NCI-H1417 treated with DMSO at 0.1 percent for 48 hours (cell line): Measurements from ENCODE around the gene SUGP2.

Experiments
- DNase-seq: peaks from one replicate; lab custom pipeline; 2025; lab: John Stamatoyannopoulos, UW

SUGP2 gene

DNA sequence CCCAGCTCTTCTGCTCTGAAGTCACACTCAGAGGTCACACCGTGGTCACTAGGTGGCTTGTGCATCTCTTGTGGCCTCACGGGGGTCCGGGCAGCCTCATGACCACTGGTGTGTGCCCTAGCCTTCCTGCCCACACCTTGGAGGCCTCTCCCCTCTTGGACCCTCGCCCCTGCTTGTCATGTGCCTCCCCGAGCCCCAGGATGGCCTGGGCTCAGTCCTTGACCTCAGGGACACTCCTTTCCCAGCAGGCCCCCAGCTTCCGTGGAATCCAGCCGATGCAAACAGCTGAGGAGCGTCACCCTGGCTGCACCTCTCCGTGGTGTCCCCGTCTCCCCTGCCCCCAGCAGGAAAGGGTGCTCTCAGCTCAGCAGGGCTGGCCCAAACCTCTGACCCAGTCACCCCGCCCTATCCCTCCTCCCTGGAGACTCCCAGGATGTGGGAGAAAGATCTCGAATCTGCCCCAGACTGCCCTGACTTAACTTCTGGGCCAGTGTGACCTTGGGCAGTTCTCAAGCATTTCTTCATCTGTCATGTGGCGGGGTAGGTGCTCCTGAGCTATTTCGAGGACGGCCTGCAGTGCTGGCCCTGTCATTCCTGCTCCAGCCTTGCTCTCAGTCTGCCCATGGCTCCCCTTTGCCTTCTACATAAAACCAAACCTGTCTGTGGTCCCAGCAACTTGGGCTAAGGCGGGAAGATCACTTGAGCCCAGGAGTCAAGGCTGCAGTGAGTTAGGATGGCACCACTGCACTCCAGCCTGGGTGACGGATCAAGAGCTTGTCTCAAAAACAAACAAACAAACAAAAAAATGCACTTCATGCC is 25.9 kb upstream of the SUGP2 start:
- DNase-seq: no peak

DNA sequence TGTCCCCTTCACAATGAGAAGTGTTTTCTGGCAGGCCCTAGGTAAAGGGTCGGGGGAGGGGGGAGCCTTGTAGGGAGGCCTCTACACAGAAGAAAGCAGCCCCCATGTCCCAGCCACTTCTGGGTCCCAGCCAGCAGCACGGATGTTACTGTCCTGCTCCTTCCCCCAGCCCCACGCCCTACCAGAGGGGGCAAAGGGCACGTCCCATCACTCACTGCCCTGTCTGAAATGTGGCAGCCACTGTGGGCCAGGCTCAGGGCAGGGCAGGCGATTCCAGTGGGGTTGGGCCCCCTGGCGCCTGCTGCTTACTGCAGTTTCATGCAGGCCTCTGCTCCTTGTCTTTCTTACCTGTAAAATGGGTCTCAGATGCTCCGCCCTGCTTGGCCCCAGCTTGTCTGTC is 24.4 kb upstream of the SUGP2 start:
- DNase-seq: no peak

DNA sequence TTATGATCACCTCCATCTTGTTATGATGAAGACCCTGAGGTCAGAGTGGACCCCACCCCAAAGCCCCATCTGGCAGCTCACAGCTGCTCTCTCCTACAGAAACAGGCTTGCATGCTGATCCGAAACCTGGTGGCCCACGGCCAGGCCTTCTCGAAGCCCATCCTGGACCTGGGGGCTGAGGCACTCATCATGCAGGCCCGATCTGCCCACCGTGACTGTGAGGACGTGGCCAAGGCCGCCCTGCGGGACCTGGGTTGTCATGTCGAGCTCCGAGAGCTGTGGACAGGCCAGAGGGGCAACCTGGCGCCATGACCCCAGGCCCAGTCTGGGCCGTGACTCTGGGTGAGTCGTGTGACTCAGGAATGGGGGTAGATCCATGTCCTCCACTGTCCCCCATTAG is 24.0 kb upstream of the SUGP2 start:
- DNase-seq: no peak

GRCh38 chr19:19056636-19057275 is 23.4 kb upstream of the SUGP2 start:
- DNase-seq: no peak

GRCh38 chr19:19055701-19056100 is 22.4 kb upstream of the SUGP2 start:
- DNase-seq: no peak

DNA sequence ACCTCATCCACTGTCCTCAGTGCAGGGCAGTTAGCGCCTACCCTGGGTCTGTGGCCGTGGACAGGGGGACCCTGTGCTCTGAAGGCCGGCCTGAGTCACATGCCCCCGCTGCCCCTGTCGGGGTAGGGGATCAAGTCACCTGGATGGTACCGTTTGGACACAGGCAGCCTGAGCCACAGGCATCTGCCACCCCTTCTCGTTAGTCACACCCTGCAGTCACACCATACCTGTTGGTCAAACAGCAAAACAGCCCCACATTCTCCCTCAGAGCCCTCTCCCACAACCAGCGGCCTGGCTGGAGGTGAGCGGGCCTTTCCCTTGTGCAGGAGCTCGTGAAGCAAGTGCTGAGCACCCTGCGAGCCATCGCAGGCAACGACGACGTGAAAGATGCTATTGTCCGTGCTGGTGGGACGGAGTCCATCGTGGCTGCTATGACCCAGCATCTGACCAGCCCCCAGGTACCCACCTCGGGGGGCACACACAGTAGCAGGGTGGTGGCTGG is 21.7 kb upstream of the SUGP2 start:
- DNase-seq: no peak

DNA sequence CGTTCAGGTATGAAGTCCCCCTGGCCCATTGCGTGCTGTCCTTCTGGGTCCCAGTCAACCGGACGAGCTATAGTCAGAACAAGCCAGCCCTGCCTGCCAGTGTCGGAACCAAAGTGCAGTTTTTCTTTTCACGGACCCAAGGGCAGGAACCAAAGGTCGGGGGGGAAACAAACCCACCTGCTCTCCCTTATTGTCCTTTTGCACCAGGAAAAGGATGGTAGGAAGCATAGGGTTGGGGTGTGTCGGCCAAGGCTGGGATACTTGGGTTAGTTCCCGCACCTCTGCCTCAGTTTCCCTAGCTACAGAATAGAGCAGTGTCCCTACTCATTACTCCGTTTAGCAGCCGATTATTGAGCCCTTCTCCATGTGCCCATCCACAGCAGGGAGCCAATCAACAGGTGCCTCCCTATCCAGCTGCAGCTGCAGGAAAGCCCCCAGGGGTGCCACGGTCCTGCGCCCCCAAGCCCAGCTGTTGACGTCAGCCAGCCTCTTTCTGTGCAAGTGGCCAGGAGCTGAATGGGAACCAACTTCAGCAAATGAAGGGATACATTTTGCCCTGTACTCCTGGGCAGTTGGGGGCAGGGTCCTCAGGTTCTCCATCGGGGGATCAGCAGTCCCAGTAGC is 21.1 kb upstream of the SUGP2 start:
- no peak for DNase-seq

- DNase-seq: no peak
Measured at GRCh38 chr19:19053508-19054314, 20.4 kb upstream of the SUGP2 start.

- DNase-seq: no peak
Measured at GRCh38 chr19:19052921-19053320, 19.6 kb upstream of the SUGP2 start.

GRCh38 chr19:19051478-19052213 is 18.3 kb upstream of the SUGP2 start:
- DNase-seq: no peak

DNA sequence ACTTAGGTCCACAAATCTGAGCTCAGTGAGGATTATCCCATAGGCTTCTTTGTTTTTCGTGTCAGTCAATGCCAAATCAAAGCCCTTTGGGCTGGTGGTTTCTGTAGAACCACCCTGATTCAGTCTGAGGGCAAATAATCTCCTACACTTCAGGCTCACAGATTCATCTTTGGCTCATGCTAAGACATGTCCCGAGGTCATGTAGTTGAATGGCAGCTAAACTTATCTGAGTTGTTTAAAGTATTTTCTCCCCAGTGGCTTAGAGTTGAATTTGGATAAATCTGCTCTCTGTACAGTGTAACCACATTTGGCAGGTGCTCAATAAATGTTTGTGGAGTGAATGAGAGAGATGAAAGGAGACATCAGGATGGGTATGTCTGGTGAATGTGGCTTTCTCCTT is 17.4 kb upstream of the SUGP2 start:
- DNase-seq: no peak

GRCh38 chr19:19050104-19050503 is 16.8 kb upstream of the SUGP2 start:
- DNase-seq: no peak

DNA sequence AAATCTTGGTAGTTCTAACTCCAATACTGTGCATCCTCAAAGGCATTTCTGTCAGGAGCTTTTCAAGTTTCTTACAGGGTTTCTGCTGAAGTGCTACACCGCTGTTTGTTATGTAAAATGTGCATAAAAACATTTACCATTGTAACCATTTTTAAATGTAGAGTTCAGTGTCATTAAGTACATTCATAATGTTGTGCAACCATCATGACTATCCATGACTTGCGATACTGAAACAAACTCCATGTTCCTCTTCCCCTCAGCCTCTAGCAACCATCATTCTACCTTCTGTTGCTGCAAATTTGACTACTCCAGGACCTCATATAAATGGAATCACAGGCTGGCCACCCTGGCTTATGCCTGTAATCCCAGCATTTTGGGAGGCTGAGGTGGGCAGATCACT is 16.1 kb upstream of the SUGP2 start:
- DNase-seq: no peak

- DNase-seq: no peak
Measured at GRCh38 chr19:19043881-19044280, 10.6 kb upstream of the SUGP2 start.

DNA sequence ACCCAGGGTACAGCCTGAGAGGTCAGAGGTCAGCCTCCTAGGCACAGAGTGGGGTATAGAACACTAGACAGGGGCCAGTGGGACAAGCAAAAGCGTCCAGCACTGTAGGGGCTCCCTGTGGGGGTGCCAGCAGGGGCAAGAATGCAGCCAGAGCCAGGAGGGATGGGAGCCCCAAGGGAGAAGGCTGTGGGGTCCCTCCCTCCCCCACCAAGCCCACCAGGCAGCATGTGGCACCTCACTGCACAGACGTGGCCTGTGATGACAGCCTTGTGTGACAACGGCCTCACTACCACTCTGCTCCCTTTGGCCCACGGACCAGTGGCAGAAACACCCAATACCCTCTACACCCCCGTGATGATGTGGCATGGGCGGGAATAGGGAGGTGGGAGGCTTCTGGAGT is 10.2 kb upstream of the SUGP2 start:
- no peak for DNase-seq

- DNase-seq: no peak
Measured at GRCh38 chr19:19042732-19043280, 9.5 kb upstream of the SUGP2 start.

DNA sequence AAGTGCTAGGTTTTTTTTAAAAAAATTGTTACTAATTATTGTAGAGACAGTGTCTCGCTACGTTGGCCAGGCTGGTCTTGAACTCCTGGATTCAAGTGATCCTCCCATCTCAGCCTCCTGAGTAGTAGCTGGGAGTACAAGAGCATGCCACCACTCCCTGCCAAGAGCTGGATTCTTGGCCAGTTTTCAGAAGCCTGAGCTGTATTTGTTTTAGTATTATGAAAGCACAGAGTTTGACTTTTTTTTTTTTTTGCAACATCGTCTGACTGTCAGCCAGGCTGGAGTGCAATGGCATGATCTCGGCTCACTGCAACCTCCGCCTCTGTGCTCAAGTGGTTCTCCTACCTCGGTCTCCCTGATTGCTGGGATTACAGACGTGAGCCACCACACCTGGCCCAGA is 7.1 kb upstream of the SUGP2 start:
- no peak for DNase-seq

DNA sequence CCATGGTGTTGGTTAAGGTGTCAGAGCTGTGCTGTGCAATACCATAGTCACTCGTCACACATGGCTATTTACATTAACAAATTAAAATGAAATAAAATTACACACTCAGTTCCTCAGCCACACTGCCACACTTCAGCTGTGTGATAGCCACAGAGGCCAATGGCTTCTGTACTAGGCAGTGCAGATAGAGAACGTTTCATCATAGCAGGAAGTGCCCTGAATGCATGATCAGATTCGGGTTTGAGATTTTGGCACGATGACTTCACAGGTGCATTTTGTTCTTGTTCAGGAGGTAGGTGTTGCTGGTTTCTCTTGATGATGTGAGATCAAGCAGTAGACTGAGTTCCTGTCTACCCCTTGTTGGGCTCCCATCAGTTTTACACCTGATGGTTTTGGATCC is 6.6 kb upstream of the SUGP2 start:
- no peak for DNase-seq

GRCh38 chr19:19034204-19034624 is 897 bp upstream of the SUGP2 start:
- peak; percentile 10 for DNase-seq

DNA sequence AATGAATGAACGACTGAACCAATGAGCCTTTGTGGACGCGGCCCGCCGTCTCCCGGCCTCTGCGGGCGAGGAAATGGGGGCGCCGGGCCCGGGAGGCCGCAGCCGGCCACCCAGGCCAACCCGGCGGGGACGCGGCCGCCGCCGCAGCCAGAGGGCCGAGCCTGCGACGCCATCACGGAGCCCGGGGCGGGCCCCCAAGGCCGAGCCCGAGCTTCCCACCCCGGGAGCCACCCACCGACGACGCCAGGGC is 216 bp downstream of the SUGP2 start:
- DNase-seq: no peak

GRCh38 chr19:19032420-19033175 is 719 bp downstream of the SUGP2 start:
- no peak for DNase-seq
